GM23338 (cell line): ENCODE results near the gene CTNND2. TPM values are rescaled to one million over a fixed set of nuclear protein-coding genes. Genes with fewer than 3 reads are reported as not detected.

ENCODE experiments used
- ATAC-seq: fragments of 200-7000 bp; cut with Tn5 transposase; 3 replicates; pipeline ENCODE4 v1.9.1; 2020
- DNase-seq: peaks from one replicate; pipeline ENCODE4 v3.0.0-alpha.2; 2015; ENCODE audit warnings: low spot score
- H2AFZ ChIP-seq: fragments of 200-600 bp; sonication (generic); 2 replicates; pipeline ENCODE4 v1.8.0; 2016; ENCODE audit warnings: antibody characterized with exemption, mild to moderate bottlenecking, moderate library complexity
- H3F3A ChIP-seq: fragments of 200-600 bp; sonication (generic); replicated peaks from 2 replicates; pipeline ENCODE4 v1.8.0; 2017; ENCODE audit warnings: antibody characterized with exemption, mixed run types, low read depth
- H3K27ac ChIP-seq: fragments of 200-600 bp; sonication (generic); 2 replicates; pipeline ENCODE4 v1.6.1; 2016; ENCODE audit warnings: low read depth
- H3K27me3 ChIP-seq: fragments of 200-600 bp; sonication (generic); 2 replicates; pipeline ENCODE4 v1.8.0; 2016; ENCODE audit warnings: mild to moderate bottlenecking, mixed run types, moderate library complexity; ENCODE audit not compliant: insufficient read depth
- H3K36me3 ChIP-seq: fragments of 200-600 bp; sonication (generic); 2 replicates; pipeline ENCODE4 v1.8.0; 2016; ENCODE audit warnings: mild to moderate bottlenecking; ENCODE audit not compliant: insufficient read depth
- H3K4me1 ChIP-seq: fragments of 200-600 bp; sonication (generic); 2 replicates; pipeline ENCODE4 v1.8.0; 2016; ENCODE audit warnings: mild to moderate bottlenecking, moderate library complexity; ENCODE audit not compliant: insufficient read depth
- H3K4me2 ChIP-seq: fragments of 200-600 bp; sonication (generic); 2 replicates; pipeline ENCODE4 v1.7.1; 2017; ENCODE audit warnings: mixed run types
- H3K4me3 ChIP-seq: fragments of 200-600 bp; sonication (generic); 2 replicates; pipeline ENCODE4 v1.6.1; 2016; ENCODE audit warnings: mixed run types
- H3K79me2 ChIP-seq: fragments of 200-600 bp; sonication (generic); replicated peaks from 2 replicates; pipeline ENCODE4 v1.8.0; 2017; ENCODE audit warnings: mild to moderate bottlenecking; ENCODE audit not compliant: insufficient read depth
- H3K9me2 ChIP-seq: fragments of 200-600 bp; sonication (generic); 2 replicates; pipeline ENCODE4 v1.8.0; 2017; ENCODE audit not compliant: insufficient read depth
- H4K20me1 ChIP-seq: fragments of 200-600 bp; sonication (generic); replicated peaks from 2 replicates; pipeline ENCODE4 v1.8.0; 2017; ENCODE audit warnings: mild to moderate bottlenecking; ENCODE audit not compliant: insufficient read depth
- H3K27ac Mint-ChIP-seq: 2 replicates; pipeline ENCODE4 v1.8.0; 2020; ENCODE audit warnings: inconsistent platforms, mild to moderate bottlenecking, moderate library complexity, mixed read lengths
- H3K27me3 Mint-ChIP-seq: 3 replicates; pipeline ENCODE4 v1.8.0; 2022; ENCODE audit warnings: low read depth, mild to moderate bottlenecking, moderate library complexity, mixed read lengths, inconsistent platforms; ENCODE audit not compliant: insufficient read depth, poor library complexity
- H3K36me3 Mint-ChIP-seq: 3 replicates; pipeline ENCODE4 v1.8.0; 2021; ENCODE audit warnings: low read depth, mild to moderate bottlenecking, inconsistent platforms, moderate library complexity, mixed read lengths
- H3K4me1 Mint-ChIP-seq: 3 replicates; pipeline ENCODE4 v1.8.0; 2020; ENCODE audit warnings: mild to moderate bottlenecking, inconsistent platforms, mixed read lengths
- H3K4me3 Mint-ChIP-seq: 3 replicates; pipeline ENCODE4 v1.8.0; 2021; ENCODE audit warnings: moderate library complexity, mild to moderate bottlenecking, inconsistent platforms, mixed read lengths
- H3K9me3 Mint-ChIP-seq: 3 replicates; pipeline ENCODE4 v1.8.0; 2020; ENCODE audit warnings: moderate library complexity, mild to moderate bottlenecking, inconsistent platforms, mixed read lengths
- CREB1 ChIP-seq: fragments of 250-450 bp; sonication (Bioruptor Pico); IDR thresholded peaks from 2 replicates; pipeline ENCODE4 v1.5.0; 2020; ENCODE audit warnings: low read depth, mild to moderate bottlenecking, moderate library complexity
- CTCF ChIP-seq, 2 experiments: fragments of 200-600 bp in 1 of 2; sonication (generic) in 1 of 2; conservative IDR thresholded peaks; 2 replicates each; pipeline versions ENCODE4 v1.5.1 to v1.6.1; 2016 to 2017; ENCODE audit warnings: antibody characterized with exemption in 2 of 2, low read depth in 2 of 2, mild to moderate bottlenecking in 2 of 2, moderate library complexity in 1 of 2
- ETS1 ChIP-seq: IDR thresholded peaks from 2 replicates; pipeline ENCODE4 v1.6.1; 2016; ENCODE audit warnings: antibody characterized with exemption
- EZH2 ChIP-seq: fragments of 200-600 bp; sonication (generic); IDR thresholded peaks from one replicate; pipeline ENCODE4 v1.8.0; 2017; ENCODE audit warnings: antibody characterized with exemption, mild to moderate bottlenecking, low read depth; ENCODE audit not compliant: unreplicated experiment
- EZH2phosphoT487 ChIP-seq: fragments of 200-600 bp; sonication (generic); IDR thresholded peaks from one replicate; pipeline ENCODE4 v1.8.1; 2018; ENCODE audit warnings: antibody characterized with exemption; ENCODE audit not compliant: unreplicated experiment
- JUNB ChIP-seq: IDR thresholded peaks from one replicate; pipeline ENCODE4 v1.6.1; 2016; ENCODE audit warnings: antibody characterized with exemption; ENCODE audit not compliant: unreplicated experiment
- NANOG ChIP-seq: IDR thresholded peaks from 2 replicates; pipeline ENCODE4 v1.6.1; 2016; ENCODE audit warnings: antibody characterized with exemption, borderline replicate concordance
- POLR2AphosphoS5 ChIP-seq: IDR thresholded peaks from 2 replicates; pipeline ENCODE4 v1.6.1; 2016; ENCODE audit warnings: antibody characterized with exemption, low read depth
- REST ChIP-seq: IDR thresholded peaks from one replicate; pipeline ENCODE4 v1.6.1; 2018; ENCODE audit warnings: antibody characterized with exemption; ENCODE audit not compliant: unreplicated experiment
- STAT1 ChIP-seq: IDR thresholded peaks from one replicate; pipeline ENCODE4 v1.6.1; 2016; ENCODE audit warnings: antibody characterized with exemption; ENCODE audit not compliant: unreplicated experiment
- ZNF114 ChIP-seq: fragments of 250-450 bp; sonication (Bioruptor Pico); IDR thresholded peaks from 2 replicates; pipeline ENCODE4 v1.5.0; 2020; ENCODE audit warnings: mild to moderate bottlenecking, moderate library complexity
- ZNF331 ChIP-seq: fragments of 250-450 bp; sonication (Bioruptor Pico); IDR thresholded peaks from 2 replicates; pipeline ENCODE4 v1.5.0; 2020; ENCODE audit warnings: low read depth, mild to moderate bottlenecking, moderate library complexity
- ZNF462 ChIP-seq: fragments of 250-450 bp; sonication (Bioruptor Pico); IDR thresholded peaks from 2 replicates; pipeline ENCODE4 v1.5.0; 2020; ENCODE audit warnings: mild to moderate bottlenecking, moderate library complexity
- polyA plus RNA-seq: library from polyadenylated mRNA; unstranded; fragments of >200 nt; fragmentation: Nextera tagmentation; extraction: Ambion mirVana; gene quantifications from 2 replicates; pipeline ENCODE4 v1.2.1, GENCODE V29; 2016
- total RNA-seq: library from RNA; depleted of rRNA; stranded (reverse); fragments of >200 nt; shearing (Covaris generic); gene quantifications from 2 replicates; pipeline ENCODE4 v1.2.3, GENCODE V29; 2014

The CTNND2 gene
- total and polyA plus RNA-seq, 2 experiments from 2014 or later = 5.1 to 7.0 TPM

GRCh38 chr5:11520241-11520930, 383.9 kb downstream of the CTNND2 start (continued):
- TF ChIP-seq JUNB (no peak), ETS1 (no peak), CREB1 (CRISPR knock-in tag) (no peak), CTCF (conservative IDR thresholded peaks at IDR 0.05; ENCODE audit: low read depth in 2 of 2) (no peak), NANOG (no peak), POLR2AphosphoS5 (no peak), ZNF114 (CRISPR knock-in tag) (no peak), EZH2 (no peak), EZH2phosphoT487 (no peak), REST (no peak), STAT1 (no peak)

- Mint-ChIP-seq H3K27me3 (no peaks in the 10 kb centered on the region), H3K27ac (no peak overlapping the region), H3K36me3 (no peaks in the 10 kb centered on the region), H3K4me1 (peaks cover 18% of the 10 kb centered on the region; the same call in 2 of the 3 replicates), H3K9me3 (no peaks in the 10 kb centered on the region), H3K4me3 (no peak overlapping the region)
- no peaks in the 10 kb centered on the region for H3F3A ChIP-seq
- H3K27me3 ChIP-seq = no peaks in the 10 kb centered on the region
- H3K4me3 ChIP-seq = no peak overlapping the region
- no peaks in the 10 kb centered on the region for H3K9me2 ChIP-seq
- H2AFZ ChIP-seq = no peak overlapping the region
- DNase-seq (no peak), ATAC-seq (no peak)
- H3K4me2 ChIP-seq = no peak overlapping the region
- no peaks in the 10 kb centered on the region for H3K36me3 ChIP-seq
- H3K79me2 ChIP-seq = no peaks in the 10 kb centered on the region
- H4K20me1 ChIP-seq = no peaks in the 10 kb centered on the region
- peaks cover 7% of the 10 kb centered on the region; the same call in 1 of the 2 replicates for H3K4me1 ChIP-seq
- no peak overlapping the region for H3K27ac ChIP-seq
- no peak for TF ChIP-seq ZNF114 (CRISPR knock-in tag)
- no peak for TF ChIP-seq JUNB
- TF ChIP-seq ZNF462 (CRISPR knock-in tag) = no peak
- no peak for TF ChIP-seq ZNF331
- no peak for TF ChIP-seq CREB1 (CRISPR knock-in tag)
Measured at GRCh38 chr5:11519236-11519635, 385.0 kb downstream of the CTNND2 start.
